SKM-1 (cell line): ENCODE results near the gene FBXO34.
"Not testable (repeated sequence)": the region's sequence is repeated elsewhere in the genome, so short reads cannot be mapped to it uniquely, and the experiment has no call there.

Experiments
- DNase-seq: peaks from one replicate; lab custom pipeline; 2025; ENCODE audit not compliant: unreplicated experiment; lab: John Stamatoyannopoulos, UW

The FBXO34 gene

DNA sequence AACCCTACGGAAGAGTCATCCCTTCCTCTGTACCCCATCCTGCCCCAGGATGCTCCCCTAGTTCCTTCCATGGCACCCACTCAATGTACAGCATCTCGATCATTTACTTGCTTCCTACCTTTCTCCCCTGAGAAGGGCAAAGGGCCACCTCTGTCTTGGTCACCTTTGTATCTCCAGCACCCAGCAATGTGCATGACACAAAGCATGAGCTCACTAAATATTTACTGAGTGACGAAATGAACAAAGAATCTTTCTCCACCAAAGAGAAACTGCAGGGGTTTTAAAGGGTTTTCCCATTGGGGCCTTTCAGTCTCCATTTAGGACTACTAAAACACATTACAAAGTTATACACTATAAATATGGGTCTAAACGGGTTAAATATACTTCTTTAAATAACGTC, 109.8 kb downstream of the FBXO34 start:
- no peak for DNase-seq

DNA sequence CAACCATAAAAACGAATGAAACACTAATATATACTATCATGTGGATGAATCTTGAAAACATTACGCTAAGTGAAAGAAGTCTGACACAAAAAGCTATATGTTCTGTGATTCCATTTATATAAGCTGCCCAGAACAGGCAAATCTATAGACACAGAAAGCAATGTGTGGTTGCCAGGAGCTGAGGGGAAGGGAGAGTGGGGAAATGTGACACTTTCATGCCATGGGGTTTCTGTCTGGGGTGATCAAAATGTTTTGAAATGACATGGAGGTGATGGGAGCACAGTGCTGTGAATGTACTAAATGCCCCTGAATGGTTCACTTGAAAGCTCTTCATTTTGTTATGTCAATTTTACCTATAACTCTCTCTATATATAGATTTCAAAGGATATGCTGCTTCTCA, 110.3 kb downstream of the FBXO34 start:
- no peak for DNase-seq

DNA sequence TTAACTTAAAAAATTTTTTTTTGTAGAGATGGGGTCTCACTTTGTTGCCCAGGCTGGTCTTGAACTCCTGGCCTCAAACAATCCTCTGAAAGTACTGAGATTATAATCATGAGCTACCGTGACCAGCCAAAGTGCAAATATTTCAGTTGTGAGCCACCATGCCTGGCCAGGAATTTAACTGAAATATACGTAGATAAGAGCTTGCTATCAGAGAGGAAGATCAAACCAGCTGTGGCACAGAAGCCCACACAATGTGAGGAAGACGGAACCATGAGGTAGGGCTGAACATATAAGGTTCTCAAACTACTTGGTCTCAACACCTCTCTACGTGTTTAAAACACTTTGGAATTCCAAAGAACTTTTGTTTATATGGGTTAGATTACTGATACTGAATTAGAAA, 111.3 kb downstream of the FBXO34 start:
- no peak for DNase-seq

DNA sequence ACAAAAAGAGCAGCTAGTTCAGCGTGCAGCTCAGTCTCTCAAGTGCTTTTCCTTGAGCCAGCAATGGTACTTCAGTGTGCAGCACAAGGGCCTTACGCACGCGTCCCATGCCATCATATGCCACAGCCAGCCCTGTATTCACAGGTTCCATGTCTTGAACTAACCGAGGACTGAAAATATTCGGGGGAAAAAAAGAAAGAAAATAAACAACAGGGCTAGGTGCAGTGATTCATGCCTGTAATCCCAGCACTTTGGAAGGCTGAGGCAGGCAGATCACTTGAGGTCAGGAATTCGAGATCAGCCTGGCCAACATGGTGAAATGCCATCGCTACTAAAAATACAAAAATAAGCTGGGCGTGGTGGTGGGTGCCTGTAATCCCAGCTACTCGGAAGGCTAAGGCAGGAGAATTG, 111.8 kb downstream of the FBXO34 start:
- DNase-seq, result not testable (repeated sequence)

- DNase-seq, result no peak
Measured at GRCh38 chr14:55383541-55384140, 112.4 kb downstream of the FBXO34 start.

DNA sequence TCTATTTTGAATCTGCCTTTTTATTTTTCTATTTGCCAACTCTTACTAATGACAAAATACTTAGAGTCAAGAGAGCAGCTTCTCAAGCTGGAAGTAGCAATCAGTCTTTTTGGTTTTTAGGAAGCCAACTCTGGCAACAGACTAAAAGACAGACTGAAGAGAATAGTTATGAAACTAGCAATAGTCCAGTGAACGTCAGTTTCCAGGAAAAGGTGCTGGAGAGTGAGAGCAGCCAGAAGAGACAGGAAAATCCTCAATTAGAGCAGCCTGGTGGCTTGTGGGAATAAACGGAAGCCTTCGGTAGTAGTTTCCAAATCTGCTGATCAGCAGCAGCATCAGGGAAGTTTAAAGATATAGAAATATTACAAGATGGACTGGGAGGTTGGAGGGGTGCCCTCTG, 113.3 kb downstream of the FBXO34 start:
- no peak for DNase-seq

DNA sequence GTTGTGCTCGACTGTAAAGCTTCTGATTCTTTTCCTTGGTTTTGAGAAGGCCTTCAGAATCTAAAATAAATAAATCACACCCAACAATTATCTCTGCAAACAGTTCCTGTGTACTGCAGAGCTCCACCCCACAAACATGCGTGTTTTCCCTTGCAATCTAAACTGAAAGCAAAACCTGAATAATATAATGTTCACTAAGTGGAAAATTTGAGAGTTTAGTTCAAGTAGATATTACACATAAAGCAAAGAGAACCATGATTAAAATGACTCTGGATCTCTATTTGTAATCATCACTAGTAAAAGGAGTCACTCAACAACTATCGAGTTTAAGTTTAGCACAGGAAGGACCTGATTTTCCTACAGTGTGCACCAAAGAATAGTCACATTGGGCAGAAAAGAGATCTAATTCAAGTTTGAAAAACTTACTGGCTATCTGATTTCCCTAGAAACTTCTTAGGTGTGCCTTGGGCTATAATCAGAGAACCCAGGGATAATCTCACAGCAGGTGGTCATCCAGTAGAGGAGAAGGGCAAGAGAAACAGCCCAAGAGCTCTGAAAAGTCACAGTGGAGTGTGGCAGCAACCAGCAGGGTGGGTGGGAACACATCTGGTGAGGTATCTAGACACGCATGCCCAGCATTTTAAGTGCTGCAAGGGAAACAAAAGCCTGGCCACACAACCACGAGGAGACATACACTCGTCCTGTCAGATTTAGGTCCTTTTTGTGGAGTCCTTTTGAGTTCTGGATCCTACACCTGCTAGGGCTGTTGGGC, 115.0 kb downstream of the FBXO34 start:
- no peak for DNase-seq

GRCh38 chr14:55387121-55387520, 115.9 kb downstream of the FBXO34 start:
- DNase-seq, result no peak

DNA sequence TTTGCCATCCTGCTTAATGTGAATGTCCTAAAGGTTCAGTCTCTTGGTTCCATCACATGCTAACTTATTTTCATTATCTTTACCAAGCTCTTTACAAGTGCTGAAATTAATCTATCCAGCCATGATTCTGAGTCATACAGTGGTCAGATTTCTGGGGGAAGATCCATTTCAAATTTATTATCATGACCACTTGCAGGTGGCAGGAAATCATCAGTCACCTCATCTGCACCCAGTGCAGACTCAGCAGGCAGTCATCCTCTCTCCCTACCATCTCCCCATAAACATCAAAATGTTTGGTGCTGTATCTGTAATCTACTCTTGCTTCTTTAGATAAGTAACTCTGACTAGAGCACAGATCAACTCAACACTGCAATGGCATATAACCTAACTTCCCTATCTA, 116.9 kb downstream of the FBXO34 start:
- no peak for DNase-seq

DNA sequence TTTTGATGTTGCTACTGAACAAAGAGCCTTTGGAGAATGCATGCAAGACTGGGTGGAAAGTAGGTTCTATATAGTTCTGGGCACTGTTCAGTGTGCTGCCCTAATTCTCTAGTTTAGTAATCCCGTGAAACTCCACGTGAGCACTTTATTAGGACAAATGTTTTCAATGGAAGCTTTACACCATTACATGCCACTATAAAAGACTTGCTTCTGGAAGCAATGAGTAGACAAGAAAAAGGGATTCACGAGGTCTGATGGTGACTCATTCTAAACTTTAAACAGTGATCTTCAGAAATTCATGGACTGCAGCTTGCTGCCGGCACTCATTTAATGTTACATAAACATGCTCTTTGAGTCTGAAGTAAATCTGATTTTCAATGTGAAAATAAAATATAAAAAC, 118.1 kb downstream of the FBXO34 start:
- no peak for DNase-seq

GRCh38 chr14:55398679-55399078, 127.5 kb downstream of the FBXO34 start:
- no peak for DNase-seq

DNA sequence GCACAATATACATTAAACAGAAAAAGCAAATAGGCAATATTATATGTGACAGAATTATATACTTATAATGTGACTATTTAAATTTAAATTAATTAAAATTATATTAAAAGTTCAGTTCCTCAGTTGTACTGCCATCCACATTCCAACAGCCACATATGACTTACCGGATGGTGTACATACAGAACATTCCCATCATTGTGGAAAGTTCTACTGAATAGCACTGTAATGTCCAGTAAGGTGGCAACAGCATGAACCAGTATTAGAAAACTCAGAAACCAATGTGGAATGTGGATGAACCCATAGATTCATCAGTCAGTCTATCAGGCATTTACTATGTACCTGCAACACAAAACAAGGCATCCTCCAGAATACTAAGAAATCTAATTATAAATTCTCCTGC, 128.0 kb downstream of the FBXO34 start:
- no peak for DNase-seq

DNA sequence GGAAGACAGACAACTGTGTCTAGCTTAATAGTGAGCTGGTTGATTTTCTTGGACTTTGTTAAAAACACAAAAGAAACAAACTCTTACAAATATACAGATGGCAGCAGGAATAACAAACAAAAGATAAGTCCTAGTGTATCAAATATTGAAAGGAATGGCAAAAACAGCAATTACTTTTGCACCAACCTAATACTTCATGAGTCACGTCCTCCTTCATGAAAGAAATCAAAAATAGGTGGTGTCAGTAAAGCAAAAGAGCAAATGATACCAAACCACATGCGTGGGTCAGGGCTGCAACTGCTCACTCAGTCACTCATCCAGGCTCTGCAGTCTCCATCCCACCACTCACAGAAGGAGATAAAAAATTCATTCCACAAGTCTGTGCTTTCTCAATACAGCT, 128.6 kb downstream of the FBXO34 start:
- no peak for DNase-seq

GRCh38 chr14:55401751-55402150, 130.5 kb downstream of the FBXO34 start:
- DNase-seq, result no peak
